Measurements from ENCODE around the gene PFKP. TPM values are rescaled to one million over a fixed set of nuclear protein-coding genes. Genes with fewer than 3 reads are reported as not detected.

PFKP gene
- total RNA-seq, 4 donors from 2014 or later = 64.3 to 261 (median 107) TPM

GRCh38 chr10:3133948-3134347 is 66.6 kb downstream of the PFKP start:
- Histone ChIP-seq H3K27me3 (no peaks in the 10 kb centered on the region), H3K27ac (no peak overlapping the region), H3K4me1 (peaks cover 0 to 24% (median 0%) of the 10 kb centered on the region in 3 donors), H3K36me3 (peaks cover 0 to 100% of the 10 kb centered on the region in 2 donors), H3K9me3 (no peaks in the 10 kb centered on the region), H3K4me3 (no peak overlapping the region)
- ATAC-seq = no peak
- 58 to 78% methylated on average over 3 to 5 of the region's 5 CpGs for WGBS, 2 donors (ENCODE audit: low coverage in 1 of 2)
- TF ChIP-seq POLR2A (IDR thresholded peaks at IDR 0.05) = no peak
- no peak for TF ChIP-seq POLR2AphosphoS5 (IDR thresholded peaks at IDR 0.05)
- TF ChIP-seq EP300 (IDR thresholded peaks at IDR 0.05) = no peak
- TF ChIP-seq CTCF (IDR thresholded peaks at IDR 0.05) = no peak

- TF ChIP-seq POLR2A (IDR thresholded peaks at IDR 0.05) (no peak), CTCF (IDR thresholded peaks at IDR 0.05) (no peak), EP300 (IDR thresholded peaks at IDR 0.05) (no peak), POLR2AphosphoS5 (IDR thresholded peaks at IDR 0.05) (no peak)
- WGBS, 2 donors (ENCODE audit: low coverage in 1 of 2) = 77 to 80% methylated on average over 3 of the region's 3 CpGs
- peaks cover 0 to 100% of the 10 kb centered on the region in 2 donors for H3K36me3 ChIP-seq
- H3K4me3 ChIP-seq = no peak overlapping the region
- H3K9me3 ChIP-seq = no peaks in the 10 kb centered on the region
- no peak for ATAC-seq
- peak overlapping the region in 1 of 4 donors; percentile 80 for H3K27ac ChIP-seq
- no peaks in the 10 kb centered on the region for H3K27me3 ChIP-seq
- H3K4me1 ChIP-seq = peaks cover 0 to 33% (median 2%) of the 10 kb centered on the region in 3 donors
Observed at GRCh38 chr10:3135006-3135405, 67.7 kb downstream of the PFKP start.

GRCh38 chr10:3136336-3136735 is 69.0 kb downstream of the PFKP start:
- H3K9me3 ChIP-seq = no peaks in the 10 kb centered on the region
- no peak for TF ChIP-seq POLR2A (IDR thresholded peaks at IDR 0.05)
- peak; percentile 27 for TF ChIP-seq POLR2AphosphoS5 (IDR thresholded peaks at IDR 0.05)
- no peak for TF ChIP-seq EP300 (IDR thresholded peaks at IDR 0.05)
- no peak for TF ChIP-seq CTCF (IDR thresholded peaks at IDR 0.05)
- no peak overlapping the region for H3K4me3 ChIP-seq
- no peaks in the 10 kb centered on the region for H3K27me3 ChIP-seq
- peak; percentile 60 for ATAC-seq
- peaks cover 0 to 98% of the 10 kb centered on the region in 2 donors for H3K36me3 ChIP-seq
- H3K27ac ChIP-seq = peak overlapping the region in 3 of 4 donors; percentile 68 to 81 (median 80)
- WGBS, 2 donors (ENCODE audit: low coverage in 1 of 2) = 38 to 68% methylated on average over 13 of the region's 14 CpGs
- peaks cover 0 to 47% (median 3%) of the 10 kb centered on the region in 3 donors for H3K4me1 ChIP-seq

- peak; percentile 86 for ATAC-seq
- Histone ChIP-seq H3K4me3 (no peak overlapping the region), H3K4me1 (peaks cover 0 to 53% (median 3%) of the 10 kb centered on the region in 3 donors), H3K27ac (peak overlapping the region in 3 of 4 donors; percentile 68 to 81 (median 80)), H3K27me3 (no peaks in the 10 kb centered on the region), H3K9me3 (no peaks in the 10 kb centered on the region), H3K36me3 (peaks cover 0 to 98% of the 10 kb centered on the region in 2 donors)
- TF ChIP-seq CTCF (IDR thresholded peaks at IDR 0.05) = no peak
- peak; percentile 23 for TF ChIP-seq POLR2AphosphoS5 (IDR thresholded peaks at IDR 0.05)
- WGBS, 2 donors (ENCODE audit: low coverage in 1 of 2) = 35 to 58% methylated on average over 7 to 12 of the region's 21 CpGs
Observed at GRCh38 chr10:3136763-3137611, 69.6 kb downstream of the PFKP start.
